Psoas muscle (tissue), 8 donors: ENCODE measurements around the gene GZF1. TPM values are rescaled to one million over a fixed set of nuclear protein-coding genes. Genes with fewer than 3 reads are reported as not detected.

Source experiments
- ATAC-seq, 4 donors: fragments of 200-7000 bp; cut with Tn5 transposase; one replicate each; pipeline ENCODE4 v1.9.1; 2020; ENCODE audit warnings: moderate library complexity in 3 of 4, mild to moderate bottlenecking in 2 of 4
- DNase-seq, 2 donors: peaks; one replicate each; pipeline ENCODE4 v3.0.0-alpha.2; 2020
- H3K27ac ChIP-seq: fragments of 200-600 bp; one replicate; pipeline ENCODE4 v1.8.0; 2022
- H3K27me3 ChIP-seq, 3 donors: fragments of 200-600 bp in 1 of 3; one replicate each; pipeline versions ENCODE4 v1.6.1 to v1.8.0; 2013 to 2022; ENCODE audit warnings: low read length in 2 of 3, mild to moderate bottlenecking in 2 of 3, moderate library complexity in 1 of 3; ENCODE audit not compliant: insufficient read depth in 3 of 3
- H3K36me3 ChIP-seq, 2 donors: fragments of 200-600 bp in 1 of 2; one replicate each; pipeline versions ENCODE4 v1.6.1 to v1.8.0; 2013 to 2022; ENCODE audit warnings: low read depth in 1 of 2, mild to moderate bottlenecking in 1 of 2, moderate library complexity in 1 of 2; ENCODE audit not compliant: insufficient read depth in 1 of 2
- H3K4me1 ChIP-seq: fragments of 200-600 bp; one replicate; pipeline ENCODE4 v1.8.0; 2022
- H3K4me3 ChIP-seq: fragments of 200-600 bp; one replicate; pipeline ENCODE4 v1.8.0; 2022; ENCODE audit warnings: mild to moderate bottlenecking
- H3K9me3 ChIP-seq: fragments of 200-600 bp; one replicate; pipeline ENCODE4 v1.8.0; 2022
- WGBS, 3 donors: extraction: QIAGEN DNeasy Blood & Tissue Kit; methylation state at CpG; one replicate each; pipeline versions ENCODE4 v1.1.6 to v1.1.7; 2013; 5-methylcytosine and 5-hydroxymethylcytosine counted together
- intact Hi-C, 2 donors: fragments of 100-400 bp; cut with DNase I; formaldehyde crosslinking; loops; one replicate each; pipeline versions ENCODE4 v1.11.0 to v1.14.2; 2022
- polyA plus RNA-seq, 3 donors: library from polyadenylated mRNA; stranded (reverse); fragments of 200-250 nt; gene quantifications; one replicate each; pipeline ENCODE4 v1.2.3, GENCODE V29; 2013
- total RNA-seq, 4 donors: library from RNA; stranded (reverse); fragmentation: NEBNext Ultra II Directional in 2 of 4; extraction: Animal tissue kit (Norgen Biotek cat#: 25700) in 2 of 4; gene quantifications; one replicate each; pipeline versions ENCODE4 v1.2.1 to v1.2.4, GENCODE V29; 2021 to 2023
- TF ChIP-seq, protein P1 (sequence below): fragments of 200-600 bp; IDR thresholded peaks from one replicate; pipeline ENCODE4 v1.8.0; 2022; ENCODE audit warnings: antibody characterized with exemption
- donor health status: healthy with polysubstance abuse.
- donor health status: DM: no; HTN: no; CAD: no; lungs with moderate emphysema.
- donor health status: Bipolar disorder and iron deficiency.
- donor health status: healthy.
- donor health status: DM: yes; HTN: yes; CAD: no.
- donor health status: DM: no; HTN: no; CAD: no.
- donor health status: DM: no; HTN: no; CAD: no.
- donor health status: DM: yes; HTN: yes; CAD: no.

Gene GZF1
- total and polyA plus RNA-seq, 7 donors: 5.3 to 20.7 (median 10.5) TPM

- intact Hi-C loops: loop anchor here in 1 of 2 donors (10.0 kb wide), 1 partner anchor 89 kb away; no protein-coding TSS in a partner anchor
- Histone ChIP-seq H3K27ac (no peak overlapping the region), H3K9me3 (no peaks in the 10 kb centered on the region), H3K4me3 (no peak overlapping the region), H3K27me3 (no peaks in the 10 kb centered on the region), H3K4me1 (peaks cover 3% of the 10 kb centered on the region), H3K36me3 (no peaks in the 10 kb centered on the region)
- TF ChIP-seq, protein P1, sequence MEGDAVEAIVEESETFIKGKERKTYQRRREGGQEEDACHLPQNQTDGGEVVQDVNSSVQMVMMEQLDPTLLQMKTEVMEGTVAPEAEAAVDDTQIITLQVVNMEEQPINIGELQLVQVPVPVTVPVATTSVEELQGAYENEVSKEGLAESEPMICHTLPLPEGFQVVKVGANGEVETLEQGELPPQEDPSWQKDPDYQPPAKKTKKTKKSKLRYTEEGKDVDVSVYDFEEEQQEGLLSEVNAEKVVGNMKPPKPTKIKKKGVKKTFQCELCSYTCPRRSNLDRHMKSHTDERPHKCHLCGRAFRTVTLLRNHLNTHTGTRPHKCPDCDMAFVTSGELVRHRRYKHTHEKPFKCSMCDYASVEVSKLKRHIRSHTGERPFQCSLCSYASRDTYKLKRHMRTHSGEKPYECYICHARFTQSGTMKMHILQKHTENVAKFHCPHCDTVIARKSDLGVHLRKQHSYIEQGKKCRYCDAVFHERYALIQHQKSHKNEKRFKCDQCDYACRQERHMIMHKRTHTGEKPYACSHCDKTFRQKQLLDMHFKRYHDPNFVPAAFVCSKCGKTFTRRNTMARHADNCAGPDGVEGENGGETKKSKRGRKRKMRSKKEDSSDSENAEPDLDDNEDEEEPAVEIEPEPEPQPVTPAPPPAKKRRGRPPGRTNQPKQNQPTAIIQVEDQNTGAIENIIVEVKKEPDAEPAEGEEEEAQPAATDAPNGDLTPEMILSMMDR: no peak
- WGBS, 3 donors: 36 to 43% (median 42%) methylated on average over 3 of the region's 3 CpGs
- ATAC-seq (no peak), DNase-seq (no peak)
Measured at GRCh38 chr20:23334111-23334510, 27.9 kb upstream of the GZF1 start.

- Histone ChIP-seq H3K4me1 (peaks cover 3% of the 10 kb centered on the region), H3K9me3 (no peaks in the 10 kb centered on the region), H3K27ac (no peak overlapping the region), H3K36me3 (no peaks in the 10 kb centered on the region), H3K4me3 (no peak overlapping the region), H3K27me3 (no peaks in the 10 kb centered on the region)
- DNase-seq: no peak
- no peak for ATAC-seq
- TF ChIP-seq, protein P1: no peak
- 68 to 78% (median 74%) methylated on average over 5 of the region's 5 CpGs for WGBS, 3 donors
- intact Hi-C loops: loop anchor here in 1 of 2 donors (10.0 kb wide), 1 partner anchor 91 kb away; no protein-coding TSS in a partner anchor
Measured at GRCh38 chr20:23335521-23335920, 26.5 kb upstream of the GZF1 start.

- no peak for ATAC-seq
- Histone ChIP-seq H3K4me1 (peaks cover 3% of the 10 kb centered on the region), H3K9me3 (no peaks in the 10 kb centered on the region), H3K36me3 (no peaks in the 10 kb centered on the region), H3K27ac (no peak overlapping the region), H3K27me3 (no peaks in the 10 kb centered on the region), H3K4me3 (no peak overlapping the region)
- TF ChIP-seq, protein P1: no peak
- WGBS, 3 donors: 93% methylated on average over 5 of the region's 5 CpGs
- intact Hi-C loops: loop anchor here in 1 of 2 donors (10.0 kb wide), 1 partner anchor 92 kb away; no protein-coding TSS in a partner anchor
- DNase-seq: no peak
Measured at GRCh38 chr20:23336476-23336875, 25.5 kb upstream of the GZF1 start.

GRCh38 chr20:23337312-23337711 lies 24.7 kb upstream of the GZF1 start:
- intact Hi-C loops: loop anchor here in 1 of 2 donors (10.0 kb wide), 1 partner anchor 93 kb away; no protein-coding TSS in a partner anchor
- Histone ChIP-seq H3K4me3 (no peak overlapping the region), H3K36me3 (no peaks in the 10 kb centered on the region), H3K27ac (no peak overlapping the region), H3K4me1 (peaks cover 3% of the 10 kb centered on the region), H3K27me3 (no peaks in the 10 kb centered on the region), H3K9me3 (no peaks in the 10 kb centered on the region)
- TF ChIP-seq, protein P1: no peak
- DNase-seq (no peak), ATAC-seq (no peak)

- WGBS, 3 donors: 70 to 81% (median 77%) methylated on average over 13 of the region's 13 CpGs
- Histone ChIP-seq H3K4me3 (no peak overlapping the region), H3K27ac (no peak overlapping the region), H3K36me3 (no peaks in the 10 kb centered on the region), H3K4me1 (no peaks in the 10 kb centered on the region), H3K9me3 (no peaks in the 10 kb centered on the region), H3K27me3 (no peaks in the 10 kb centered on the region)
- intact Hi-C loops: loop anchor here (2.0 to 10.0 kb wide), 5 partner anchors 95 to 1005 kb away; partner anchors contain the start of gene CST9 (in 2 of the 2)
- TF ChIP-seq, protein P1: no peak
- DNase-seq (no peak), ATAC-seq (peak in 2 of 4 donors; percentile 10 to 35)
Measured at GRCh38 chr20:23339986-23340385, 22.0 kb upstream of the GZF1 start.
